SU-DHL-6 (cell line): Measurements from ENCODE around the gene TMEM108.

Experiments used
- EZH2phosphoT487 ChIP-seq: fragments of 200-600 bp; sonication (generic), shearing (Covaris generic); conservative IDR thresholded peaks from 2 replicates; pipeline ENCODE4 v1.6.1; 2018; ENCODE audit warnings: mild to moderate bottlenecking, antibody characterized with exemption, low read length, moderate library complexity, mixed read lengths
- TF ChIP-seq, protein P1 (sequence below): fragments of 200-600 bp; sonication (generic); IDR thresholded peaks from one replicate; pipeline ENCODE4 v1.5.1; 2017; ENCODE audit warnings: antibody characterized with exemption, mild to moderate bottlenecking, low read length, moderate library complexity; ENCODE audit not compliant: insufficient read depth, poor library complexity, severe bottlenecking

DNA sequence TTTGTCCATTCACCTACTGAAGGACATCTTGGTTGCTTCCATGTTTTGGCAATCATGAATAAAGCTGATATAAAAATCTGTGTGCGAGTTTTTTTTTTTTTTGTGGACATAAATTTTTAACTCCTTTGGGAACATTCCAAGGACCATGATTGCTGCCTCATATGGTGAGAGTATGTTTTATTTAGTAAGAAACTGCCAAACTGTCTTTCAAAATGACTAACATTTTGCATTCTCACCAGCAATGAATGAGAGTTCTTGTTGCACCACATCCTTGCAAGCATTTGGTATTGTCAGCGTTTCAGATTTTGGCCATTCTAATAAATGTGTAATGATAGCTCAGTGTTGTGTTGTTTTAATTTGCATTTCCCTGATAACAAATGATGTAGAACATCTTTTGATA lies 12.7 kb downstream of the TMEM108 start:
- TF ChIP-seq, protein P1, sequence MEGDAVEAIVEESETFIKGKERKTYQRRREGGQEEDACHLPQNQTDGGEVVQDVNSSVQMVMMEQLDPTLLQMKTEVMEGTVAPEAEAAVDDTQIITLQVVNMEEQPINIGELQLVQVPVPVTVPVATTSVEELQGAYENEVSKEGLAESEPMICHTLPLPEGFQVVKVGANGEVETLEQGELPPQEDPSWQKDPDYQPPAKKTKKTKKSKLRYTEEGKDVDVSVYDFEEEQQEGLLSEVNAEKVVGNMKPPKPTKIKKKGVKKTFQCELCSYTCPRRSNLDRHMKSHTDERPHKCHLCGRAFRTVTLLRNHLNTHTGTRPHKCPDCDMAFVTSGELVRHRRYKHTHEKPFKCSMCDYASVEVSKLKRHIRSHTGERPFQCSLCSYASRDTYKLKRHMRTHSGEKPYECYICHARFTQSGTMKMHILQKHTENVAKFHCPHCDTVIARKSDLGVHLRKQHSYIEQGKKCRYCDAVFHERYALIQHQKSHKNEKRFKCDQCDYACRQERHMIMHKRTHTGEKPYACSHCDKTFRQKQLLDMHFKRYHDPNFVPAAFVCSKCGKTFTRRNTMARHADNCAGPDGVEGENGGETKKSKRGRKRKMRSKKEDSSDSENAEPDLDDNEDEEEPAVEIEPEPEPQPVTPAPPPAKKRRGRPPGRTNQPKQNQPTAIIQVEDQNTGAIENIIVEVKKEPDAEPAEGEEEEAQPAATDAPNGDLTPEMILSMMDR, result no peak
- TF ChIP-seq EZH2phosphoT487, result no peak
